ENCODE data around the gene FUT4. TPM values are rescaled to one million over a fixed set of nuclear protein-coding genes. Genes with fewer than 3 reads are reported as not detected.
"Not testable (repeated sequence)": the region's sequence is repeated elsewhere in the genome, so short reads cannot be mapped to it uniquely, and the experiment has no call there.

FUT4 gene
- total RNA-seq, 2 experiments from 2014 or later: 1.2 to 1.5 TPM

DNA sequence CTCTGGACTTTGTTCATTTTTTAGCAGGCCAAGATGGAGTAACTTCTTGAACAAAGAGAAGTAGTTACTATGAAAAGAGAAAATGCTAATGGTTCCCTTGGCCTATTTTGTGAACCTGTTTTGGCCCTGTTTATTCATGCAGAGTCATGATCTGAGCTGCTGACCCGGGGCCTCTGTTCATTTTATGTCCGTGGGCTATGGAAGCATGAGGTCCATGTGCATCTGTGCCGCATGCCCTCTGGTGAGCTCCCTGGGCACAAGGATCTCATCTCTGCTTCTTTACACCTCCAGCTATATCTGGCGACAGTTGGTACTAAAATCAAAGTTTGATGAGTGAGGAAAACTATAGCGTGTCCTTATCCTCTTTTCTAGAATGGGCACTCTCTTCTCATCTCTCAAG lies 24.5 kb downstream of the FUT4 start:
- no peaks in the 10 kb centered on the region for H3K36me3 ChIP-seq (ENCODE audit: insufficient read depth, low read length)
- H3K4me1 ChIP-seq (ENCODE audit: insufficient read depth, low read length, poor library complexity, severe bottlenecking): no peaks in the 10 kb centered on the region
- ChIA-PET POLR2A (no interaction called here), CTCF (ENCODE audit: unreplicated experiment) (no interaction called here)
- no peaks in the 10 kb centered on the region for H3K79me2 ChIP-seq (ENCODE audit: insufficient read depth, low read depth, low read length)
- H2AFZ ChIP-seq (ENCODE audit: low read length): no peak overlapping the region
- no peak overlapping the region for H3K4me3 ChIP-seq (ENCODE audit: low read depth, low read length, poor library complexity, severe bottlenecking)
- no peaks in the 10 kb centered on the region for H3K9me2 ChIP-seq (ENCODE audit: insufficient read depth, low read length)
- no peaks in the 10 kb centered on the region for H3K9me3 ChIP-seq (ENCODE audit: low read length)
- intact Hi-C loops (cut with micrococcal nuclease; ENCODE audit: unreplicated experiment): no loop called here
- H4K20me1 ChIP-seq (ENCODE audit: insufficient read depth, low read length): no peaks in the 10 kb centered on the region
- TF ChIP-seq, protein P1, sequence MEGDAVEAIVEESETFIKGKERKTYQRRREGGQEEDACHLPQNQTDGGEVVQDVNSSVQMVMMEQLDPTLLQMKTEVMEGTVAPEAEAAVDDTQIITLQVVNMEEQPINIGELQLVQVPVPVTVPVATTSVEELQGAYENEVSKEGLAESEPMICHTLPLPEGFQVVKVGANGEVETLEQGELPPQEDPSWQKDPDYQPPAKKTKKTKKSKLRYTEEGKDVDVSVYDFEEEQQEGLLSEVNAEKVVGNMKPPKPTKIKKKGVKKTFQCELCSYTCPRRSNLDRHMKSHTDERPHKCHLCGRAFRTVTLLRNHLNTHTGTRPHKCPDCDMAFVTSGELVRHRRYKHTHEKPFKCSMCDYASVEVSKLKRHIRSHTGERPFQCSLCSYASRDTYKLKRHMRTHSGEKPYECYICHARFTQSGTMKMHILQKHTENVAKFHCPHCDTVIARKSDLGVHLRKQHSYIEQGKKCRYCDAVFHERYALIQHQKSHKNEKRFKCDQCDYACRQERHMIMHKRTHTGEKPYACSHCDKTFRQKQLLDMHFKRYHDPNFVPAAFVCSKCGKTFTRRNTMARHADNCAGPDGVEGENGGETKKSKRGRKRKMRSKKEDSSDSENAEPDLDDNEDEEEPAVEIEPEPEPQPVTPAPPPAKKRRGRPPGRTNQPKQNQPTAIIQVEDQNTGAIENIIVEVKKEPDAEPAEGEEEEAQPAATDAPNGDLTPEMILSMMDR (conservative IDR thresholded peaks at IDR 0.05; ENCODE audit: low read length): no peak
- TF ChIP-seq EZH2phosphoT487 (IDR thresholded peaks at IDR 0.05; ENCODE audit: borderline replicate concordance, low read depth, low read length): no peak
- no peak overlapping the region for H3K4me2 ChIP-seq (ENCODE audit: low read length)
- DNase-seq (ENCODE audit: low spot score): no peak
- no TSS peak for BruUV-seq (replicated peaks)
- H3K27ac ChIP-seq (ENCODE audit: low read depth, low read length, poor library complexity, severe bottlenecking): no peak overlapping the region

DNA sequence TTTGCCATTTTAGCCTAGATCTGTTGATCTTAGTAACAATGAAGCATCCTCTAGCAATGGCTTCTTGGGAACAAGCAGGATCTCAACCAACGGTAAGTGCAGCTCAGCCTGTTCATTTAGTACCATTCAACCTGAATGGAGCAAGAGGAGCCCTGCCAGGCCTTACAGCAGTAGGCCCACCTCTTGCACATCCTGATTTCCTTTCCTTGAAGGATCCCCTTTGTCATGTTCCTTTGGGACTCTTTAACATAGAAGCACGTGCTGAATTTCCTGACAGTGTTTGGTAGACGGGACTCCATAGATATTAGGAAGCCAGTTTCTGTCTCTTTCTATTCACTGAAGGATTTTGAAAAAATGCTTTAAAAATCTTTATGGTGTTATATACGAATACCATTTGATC lies 25.0 kb downstream of the FUT4 start:
- H3K36me3 ChIP-seq (ENCODE audit: insufficient read depth, low read length): no peaks in the 10 kb centered on the region
- H3K4me1 ChIP-seq (ENCODE audit: insufficient read depth, low read length, poor library complexity, severe bottlenecking): no peaks in the 10 kb centered on the region
- H3K4me3 ChIP-seq (ENCODE audit: low read depth, low read length, poor library complexity, severe bottlenecking): no peak overlapping the region
- no peaks in the 10 kb centered on the region for H4K20me1 ChIP-seq (ENCODE audit: insufficient read depth, low read length)
- no peak for DNase-seq (ENCODE audit: low spot score)
- POLR2A ChIA-PET: no interaction called here
- no TSS peak for BruUV-seq (replicated peaks)
- no peaks in the 10 kb centered on the region for H3K9me2 ChIP-seq (ENCODE audit: insufficient read depth, low read length)
- H3K4me2 ChIP-seq (ENCODE audit: low read length): no peak overlapping the region
- intact Hi-C loops (cut with micrococcal nuclease; ENCODE audit: unreplicated experiment): no loop called here
- no peaks in the 10 kb centered on the region for H3K9me3 ChIP-seq (ENCODE audit: low read length)
- no peak overlapping the region for H2AFZ ChIP-seq (ENCODE audit: low read length)
- no peaks in the 10 kb centered on the region for H3K79me2 ChIP-seq (ENCODE audit: insufficient read depth, low read depth, low read length)
- CTCF ChIA-PET (ENCODE audit: unreplicated experiment): no interaction called here
- H3K27ac ChIP-seq (ENCODE audit: low read depth, low read length, poor library complexity, severe bottlenecking): no peak overlapping the region
- no peak for TF ChIP-seq EZH2phosphoT487 (IDR thresholded peaks at IDR 0.05; ENCODE audit: borderline replicate concordance, low read depth, low read length)
- TF ChIP-seq, protein P1 (conservative IDR thresholded peaks at IDR 0.05; ENCODE audit: low read length): no peak

DNA sequence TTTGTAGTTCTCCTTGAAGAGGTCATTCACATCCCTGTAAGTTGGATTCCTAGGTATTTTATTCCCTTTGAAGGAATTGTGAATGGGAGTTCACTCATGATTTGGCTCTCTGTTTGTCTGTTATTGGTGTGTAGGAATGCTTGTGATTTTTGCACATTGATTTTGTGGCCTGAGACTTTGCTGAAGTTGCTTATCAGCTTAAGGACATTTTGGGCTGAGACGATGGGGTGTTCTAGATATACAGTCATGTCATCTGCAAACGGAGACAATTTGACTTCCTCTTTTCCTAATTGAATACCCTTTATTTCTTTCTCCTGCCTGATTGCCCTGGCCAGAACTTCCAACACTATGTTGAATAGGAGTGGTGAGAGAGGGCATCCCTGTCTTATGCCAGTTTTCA lies 29.3 kb downstream of the FUT4 start:
- H4K20me1 ChIP-seq (ENCODE audit: insufficient read depth, low read length); intact Hi-C loops (cut with micrococcal nuclease; ENCODE audit: unreplicated experiment); DNase-seq (ENCODE audit: low spot score); H2AFZ ChIP-seq (ENCODE audit: low read length); H3K4me1 ChIP-seq (ENCODE audit: insufficient read depth, low read length, poor library complexity, severe bottlenecking); H3K9me2 ChIP-seq (ENCODE audit: insufficient read depth, low read length); BruUV-seq (replicated peaks); CTCF ChIA-PET (ENCODE audit: unreplicated experiment); H3K36me3 ChIP-seq (ENCODE audit: insufficient read depth, low read length); H3K4me3 ChIP-seq (ENCODE audit: low read depth, low read length, poor library complexity, severe bottlenecking); H3K9me3 ChIP-seq (ENCODE audit: low read length); H3K27ac ChIP-seq (ENCODE audit: low read depth, low read length, poor library complexity, severe bottlenecking); H3K4me2 ChIP-seq (ENCODE audit: low read length); H3K79me2 ChIP-seq (ENCODE audit: insufficient read depth, low read depth, low read length); POLR2A ChIA-PET: not testable (repeated sequence)

All from OCI-LY7 (cell line).